Esophagus muscularis mucosa (tissue), 4 donors: Measurements from ENCODE around the gene ADPRHL1. TPM values are rescaled to one million over a fixed set of nuclear protein-coding genes. Genes with fewer than 3 reads are reported as not detected.
A peak's percentile ranks its signal among the peaks of the same experiment; 100 is the strongest.

Experiments used
- DNase-seq: peaks from one replicate; pipeline ENCODE4 v3.0.0-alpha.2; 2017; ENCODE audit errors: extremely low spot score
- H3K27ac ChIP-seq, 4 donors: fragments of 200-600 bp; sonication (generic); replicated peaks in 1 of 4; 1 replicate in 3 of 4; 2 replicates in 1 of 4; pipeline ENCODE4 v1.5.1; 2016 to 2019; ENCODE audit warnings: mild to moderate bottlenecking in 1 of 4
- H3K27me3 ChIP-seq, 4 donors: fragments of 200-600 bp; sonication (generic); one replicate each; pipeline versions ENCODE4 v1.5.1 to v1.6.0; 2016 to 2019
- H3K36me3 ChIP-seq, 4 donors: fragments of 200-600 bp; sonication (generic); one replicate each; pipeline ENCODE4 v1.5.1; 2016 to 2019
- H3K4me1 ChIP-seq, 4 donors: fragments of 200-600 bp; sonication (generic); one replicate each; pipeline ENCODE4 v1.5.1; 2016 to 2019
- H3K4me3 ChIP-seq, 4 donors: fragments of 200-600 bp; sonication (generic); 1 replicate in 2 of 4; 2 replicates in 2 of 4; pipeline ENCODE4 v1.5.1; 2016 to 2019; ENCODE audit warnings: mild to moderate bottlenecking in 4 of 4, moderate library complexity in 1 of 4
- H3K9me3 ChIP-seq, 4 donors: fragments of 200-600 bp; sonication (generic); 1 replicate in 3 of 4; 2 replicates in 1 of 4; pipeline ENCODE4 v1.5.1; 2016 to 2019
- EP300 ChIP-seq: sonication (generic); formaldehyde crosslinking; IDR thresholded peaks from one replicate; pipeline ENCODE4 v1.6.1; 2017; ENCODE audit warnings: antibody characterized with exemption
- POLR2A ChIP-seq: fragments of 450-650 bp; IDR thresholded peaks from one replicate; pipeline ENCODE4 v1.6.1; 2017; ENCODE audit warnings: antibody characterized with exemption, moderate library complexity, mild to moderate bottlenecking, low read depth
- POLR2AphosphoS5 ChIP-seq, 2 donors: sonication (generic); formaldehyde crosslinking; IDR thresholded peaks; one replicate each; pipeline ENCODE4 v1.6.1; 2017; ENCODE audit warnings: antibody characterized with exemption in 2 of 2
- WGBS: methylation state at CpG from one replicate; pipeline ENCODE4 v1.1.5; 2018; 5-methylcytosine and 5-hydroxymethylcytosine counted together
- intact Hi-C: fragments of 100-400 bp; cut with DNase I; formaldehyde crosslinking; loops from one replicate; pipeline ENCODE4 v1.15.1; 2023
- total RNA-seq, 4 donors: library from RNA; depleted of rRNA; stranded (reverse); fragments of >200 nt; gene quantifications; one replicate each; pipeline versions ENCODE4 v1.1.0 to v1.2.1, GENCODE V29; 2016
- TF ChIP-seq, protein P1 (sequence below), 3 experiments: fragments of 200-600 bp in 2 of 3; fragments of 450-650 bp in 1 of 3; sonication (generic) in 2 of 3; IDR thresholded peaks; one replicate each; pipeline ENCODE4 v1.5.1; 2017 to 2019; ENCODE audit warnings: antibody characterized with exemption in 3 of 3, mild to moderate bottlenecking in 2 of 3, moderate library complexity in 1 of 3

ADPRHL1 gene
- total RNA-seq, 4 donors from 2014 or later, result 6.9 to 26.2 (median 11.0) TPM

DNA sequence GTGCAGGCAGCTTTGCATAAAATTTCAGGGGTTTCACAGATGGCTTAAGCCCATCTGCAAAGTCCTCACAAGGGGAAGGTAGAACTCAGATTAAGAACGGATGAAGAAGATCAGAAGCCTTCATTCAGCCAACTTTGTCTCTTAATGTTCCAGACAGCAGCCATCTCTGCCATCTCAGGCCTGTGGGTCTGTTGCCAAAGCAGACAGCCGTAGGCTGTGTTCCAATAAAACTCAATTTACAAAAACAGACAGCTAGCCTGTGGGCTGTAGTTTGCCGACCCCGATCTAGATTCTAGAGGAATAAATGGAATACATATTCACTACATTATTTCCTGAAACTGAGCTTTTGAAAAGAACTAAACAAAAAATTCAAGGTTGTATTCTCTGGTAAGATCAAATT lies 33.4 kb upstream of the ADPRHL1 start:
- Histone ChIP-seq H3K36me3 (peaks cover 0 to 6% (median 3%) of the 10 kb centered on the region in 4 donors), H3K4me1 (peaks cover 38 to 75% (median 63%) of the 10 kb centered on the region in 4 donors), H3K27ac (no peak overlapping the region), H3K4me3 (no peak overlapping the region), H3K27me3 (no peaks in the 10 kb centered on the region), H3K9me3 (no peaks in the 10 kb centered on the region)
- 37% methylated on average over 4 of the region's 4 CpGs for WGBS
- TF ChIP-seq POLR2A (no peak), EP300 (no peak), POLR2AphosphoS5 (IDR thresholded peaks at IDR 0.05) (no peak)
- TF ChIP-seq, protein P1, sequence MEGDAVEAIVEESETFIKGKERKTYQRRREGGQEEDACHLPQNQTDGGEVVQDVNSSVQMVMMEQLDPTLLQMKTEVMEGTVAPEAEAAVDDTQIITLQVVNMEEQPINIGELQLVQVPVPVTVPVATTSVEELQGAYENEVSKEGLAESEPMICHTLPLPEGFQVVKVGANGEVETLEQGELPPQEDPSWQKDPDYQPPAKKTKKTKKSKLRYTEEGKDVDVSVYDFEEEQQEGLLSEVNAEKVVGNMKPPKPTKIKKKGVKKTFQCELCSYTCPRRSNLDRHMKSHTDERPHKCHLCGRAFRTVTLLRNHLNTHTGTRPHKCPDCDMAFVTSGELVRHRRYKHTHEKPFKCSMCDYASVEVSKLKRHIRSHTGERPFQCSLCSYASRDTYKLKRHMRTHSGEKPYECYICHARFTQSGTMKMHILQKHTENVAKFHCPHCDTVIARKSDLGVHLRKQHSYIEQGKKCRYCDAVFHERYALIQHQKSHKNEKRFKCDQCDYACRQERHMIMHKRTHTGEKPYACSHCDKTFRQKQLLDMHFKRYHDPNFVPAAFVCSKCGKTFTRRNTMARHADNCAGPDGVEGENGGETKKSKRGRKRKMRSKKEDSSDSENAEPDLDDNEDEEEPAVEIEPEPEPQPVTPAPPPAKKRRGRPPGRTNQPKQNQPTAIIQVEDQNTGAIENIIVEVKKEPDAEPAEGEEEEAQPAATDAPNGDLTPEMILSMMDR (IDR thresholded peaks at IDR 0.05), result no peak
- peak; percentile 21 for DNase-seq
- intact Hi-C loops, result loop anchor here (10.0 kb wide), 1 partner anchor 332 kb away; the partner anchor contains the start of gene PROZ

DNA sequence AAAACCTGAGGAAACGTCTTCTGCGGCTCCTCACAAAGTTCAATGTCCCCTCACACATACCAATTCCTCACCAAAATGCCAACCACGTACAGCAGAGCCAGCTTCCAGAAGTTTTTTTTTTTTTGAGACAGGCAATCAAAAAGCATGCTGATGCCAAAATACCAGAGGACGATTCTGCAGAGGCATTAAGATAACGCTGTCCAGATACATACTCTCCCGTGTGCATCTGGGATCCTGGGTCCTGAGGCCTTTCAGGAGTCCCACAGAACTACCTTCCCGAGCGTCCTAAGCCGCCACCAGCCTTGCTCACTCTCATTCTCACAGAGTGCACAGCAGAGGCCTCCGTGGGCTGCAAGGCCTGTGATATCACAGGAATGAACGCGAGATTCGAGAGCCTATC lies 32.3 kb upstream of the ADPRHL1 start:
- Histone ChIP-seq H3K4me3 (no peak overlapping the region), H3K27ac (no peak overlapping the region), H3K4me1 (peaks cover 38 to 69% (median 60%) of the 10 kb centered on the region in 4 donors), H3K27me3 (no peaks in the 10 kb centered on the region), H3K9me3 (no peaks in the 10 kb centered on the region), H3K36me3 (peaks cover 0 to 6% (median 3%) of the 10 kb centered on the region in 4 donors)
- 75% methylated on average over 13 of the region's 13 CpGs for WGBS
- intact Hi-C loops, result loop anchor here (10.0 kb wide), 1 partner anchor 331 kb away; the partner anchor contains the start of gene PROZ
- no peak for DNase-seq
- TF ChIP-seq, protein P1 (IDR thresholded peaks at IDR 0.05), result no peak
- TF ChIP-seq POLR2A, result no peak
- no peak for TF ChIP-seq POLR2AphosphoS5 (IDR thresholded peaks at IDR 0.05)
- no peak for TF ChIP-seq EP300

DNA sequence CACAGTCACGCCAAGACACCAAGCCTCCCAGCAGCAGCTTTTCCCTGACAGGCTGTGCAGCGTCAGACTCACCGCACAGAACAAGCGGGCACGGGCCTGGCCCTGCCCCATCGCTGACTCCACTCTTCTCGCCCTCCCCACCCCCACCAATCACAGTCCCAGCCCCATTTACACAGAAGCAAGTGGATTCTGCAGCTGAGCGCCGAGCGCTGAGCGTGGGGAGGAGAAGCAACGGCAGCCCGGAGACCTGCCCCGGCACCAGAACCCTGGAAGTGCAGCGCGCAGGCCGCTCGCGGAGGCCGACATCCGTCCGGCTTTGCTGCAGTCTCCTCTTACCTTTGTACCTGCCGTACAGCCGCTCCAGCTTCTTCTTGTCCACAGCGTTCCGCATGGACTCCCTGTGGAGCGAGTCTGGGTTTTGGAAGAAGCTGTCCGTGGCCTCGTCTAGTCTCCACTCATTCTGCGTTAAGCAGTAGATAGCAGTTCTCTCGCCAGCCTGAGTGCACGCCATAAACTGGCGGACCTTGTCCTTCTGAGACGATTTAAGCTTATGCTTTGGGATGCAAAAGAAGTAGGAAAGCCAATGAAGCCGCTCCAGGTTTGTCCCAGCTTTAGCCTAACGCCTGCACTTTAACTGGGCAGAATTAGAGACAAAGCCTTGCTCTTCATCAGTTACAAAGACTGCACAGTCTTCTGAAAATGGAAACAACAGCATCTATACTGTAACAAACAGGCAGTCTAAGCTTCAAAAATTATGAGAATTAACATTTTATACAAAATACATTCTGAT lies 30.4 kb upstream of the ADPRHL1 start:
- DNase-seq, result no peak
- peaks cover 26 to 54% (median 47%) of the 10 kb centered on the region in 4 donors for H3K4me1 ChIP-seq
- peaks cover 6 to 21% (median 14%) of the 10 kb centered on the region in 4 donors for H3K36me3 ChIP-seq
- 82% methylated on average over 35 of the region's 36 CpGs for WGBS
- TF ChIP-seq, protein P1 (IDR thresholded peaks at IDR 0.05), result no peak
- TF ChIP-seq POLR2AphosphoS5 (IDR thresholded peaks at IDR 0.05) (no peak), EP300 (no peak), POLR2A (no peak)
- no peaks in the 10 kb centered on the region for H3K27me3 ChIP-seq
- H3K9me3 ChIP-seq, result no peaks in the 10 kb centered on the region
- intact Hi-C loops, result loop anchor here (10.0 kb wide), 1 partner anchor 329 kb away; the partner anchor contains the start of gene PROZ
- H3K4me3 ChIP-seq, result no peak overlapping the region
- H3K27ac ChIP-seq, result no peak overlapping the region

DNA sequence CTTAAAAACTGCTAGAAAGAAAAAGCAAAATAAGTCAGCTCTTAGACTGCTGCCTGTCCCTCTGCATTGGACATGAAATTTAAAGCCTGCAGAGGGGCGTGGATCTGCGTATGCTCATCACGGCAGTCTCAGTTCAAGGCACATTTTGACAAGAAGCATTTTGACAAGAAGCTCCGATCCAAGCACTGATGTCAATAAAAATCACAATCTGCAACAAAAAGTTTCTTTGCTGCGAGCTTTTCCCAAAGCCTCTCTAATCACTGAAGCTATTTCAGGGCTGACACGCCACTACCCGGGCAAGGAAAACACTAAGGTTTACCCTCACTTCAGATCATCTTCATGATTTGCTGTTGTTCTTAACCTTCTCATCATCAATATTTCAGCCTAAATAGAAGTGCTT lies 29.8 kb upstream of the ADPRHL1 start:
- intact Hi-C loops, result loop anchor here (10.0 kb wide), 1 partner anchor 328 kb away; the partner anchor contains the start of gene PROZ
- no peaks in the 10 kb centered on the region for H3K9me3 ChIP-seq
- no peak overlapping the region for H3K27ac ChIP-seq
- TF ChIP-seq EP300, result no peak
- TF ChIP-seq POLR2AphosphoS5 (IDR thresholded peaks at IDR 0.05), result no peak
- no peak for TF ChIP-seq POLR2A
- TF ChIP-seq, protein P1 (IDR thresholded peaks at IDR 0.05), result no peak
- peaks cover 12 to 25% (median 16%) of the 10 kb centered on the region in 4 donors for H3K36me3 ChIP-seq
- H3K27me3 ChIP-seq, result no peaks in the 10 kb centered on the region
- DNase-seq, result no peak
- H3K4me1 ChIP-seq, result peaks cover 20 to 48% (median 41%) of the 10 kb centered on the region in 4 donors
- WGBS, result 81% methylated on average over 7 of the region's 7 CpGs
- no peak overlapping the region for H3K4me3 ChIP-seq
